Large intestine (tissue), 1 donor: ENCODE results near the gene ODF2. TPM values are rescaled to one million over a fixed set of nuclear protein-coding genes. Genes with fewer than 3 reads are reported as not detected.

Experiments
- polyA plus RNA-seq: library from polyadenylated mRNA; unstranded; fragments of 120-200 nt; gene quantifications from one replicate; pipeline ENCODE4 v1.2.1, GENCODE V29; 2013

Gene ODF2
- polyA plus RNA-seq, 1 donor = 27.1 TPM

Other genes starting within 250 kb of the ODF2 start
- 88.0 TPM for gene GOLGA2, start 180.0 kb upstream of the ODF2 start, polyA plus RNA-seq
- 21.6 TPM for gene SWI5, start 179.7 kb upstream of the ODF2 start, polyA plus RNA-seq
- 30.2 TPM for gene TRUB2, start 133.6 kb upstream of the ODF2 start, polyA plus RNA-seq
- 88.1 TPM for gene COQ4, start 133.2 kb upstream of the ODF2 start, polyA plus RNA-seq
- gene SLC27A4, start 115.5 kb upstream of the ODF2 start, polyA plus RNA-seq = 33.7 TPM
- 62.7 TPM for gene URM1, start 84.6 kb upstream of the ODF2 start, polyA plus RNA-seq
- 19.9 TPM for gene CERCAM, start 35.1 kb upstream of the ODF2 start, polyA plus RNA-seq
- gene GLE1, start 48.7 kb downstream of the ODF2 start, polyA plus RNA-seq = 26.9 TPM
- 240 TPM for gene SPTAN1, start 96.6 kb downstream of the ODF2 start, polyA plus RNA-seq
- 39.8 TPM for gene DYNC2I2, start 200.8 kb downstream of the ODF2 start, polyA plus RNA-seq
- gene SET, start 233.2 kb downstream of the ODF2 start, polyA plus RNA-seq = 339 TPM
- gene PKN3, start 246.5 kb downstream of the ODF2 start, polyA plus RNA-seq = 5.5 TPM